GM21528 (cell line): ENCODE results near the gene DHRS7C.

Experiments
- ATAC-seq: cut with Tn5 transposase; IDR thresholded peaks from one replicate; pipeline ENCODE4 v1.9.1; 2021; ENCODE audit warnings: mild to moderate bottlenecking, moderate library complexity; ENCODE audit not compliant: unreplicated experiment, low FRiP score

DHRS7C gene

DNA sequence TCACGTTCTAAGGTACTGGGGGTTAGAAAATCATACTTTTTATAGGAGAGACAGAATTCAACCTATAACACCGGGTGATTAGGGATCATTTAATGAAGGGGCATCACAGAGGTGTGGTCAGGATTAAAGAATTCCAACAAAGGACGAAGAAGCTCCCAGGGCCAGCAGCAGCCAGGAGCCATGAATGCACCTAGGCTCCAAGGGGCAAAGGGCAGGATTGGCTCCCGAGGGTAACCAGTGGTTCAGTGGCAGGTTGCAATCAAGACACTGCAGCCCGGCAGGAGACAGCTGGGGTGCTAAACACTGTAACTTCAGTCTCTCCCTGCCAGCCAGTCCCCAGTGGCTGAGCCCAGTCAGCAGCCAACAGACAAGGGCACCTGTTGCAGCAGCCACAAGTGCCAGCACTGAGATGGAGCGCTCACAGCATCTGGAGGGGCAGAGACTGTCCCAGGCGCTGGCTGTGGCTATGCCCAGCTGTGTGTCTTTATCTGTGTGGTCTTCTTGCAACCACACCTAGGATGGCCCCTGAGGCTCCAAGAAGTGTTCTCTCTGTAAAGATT lies 23.9 kb downstream of the DHRS7C start:
- no peak for ATAC-seq

DNA sequence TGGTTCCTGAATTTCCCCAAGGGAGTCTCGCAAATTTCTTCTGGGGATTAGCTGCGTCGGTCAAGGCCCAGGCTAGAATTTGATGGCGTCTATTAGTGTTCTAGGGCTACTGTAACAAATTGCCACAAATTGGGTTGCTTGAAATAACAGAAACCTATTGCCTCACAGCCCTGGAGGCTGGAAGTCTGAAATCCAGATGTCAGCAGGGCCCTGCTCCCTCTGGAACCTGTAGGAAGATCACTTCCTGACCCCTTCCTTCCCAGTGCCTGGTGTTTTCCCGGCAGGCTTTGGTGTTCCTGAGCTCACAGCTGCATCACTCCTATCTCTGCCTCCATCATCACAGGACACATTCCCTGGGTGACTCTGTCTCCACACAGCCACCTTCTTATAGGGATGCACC lies 24.4 kb downstream of the DHRS7C start:
- no peak for ATAC-seq

DNA sequence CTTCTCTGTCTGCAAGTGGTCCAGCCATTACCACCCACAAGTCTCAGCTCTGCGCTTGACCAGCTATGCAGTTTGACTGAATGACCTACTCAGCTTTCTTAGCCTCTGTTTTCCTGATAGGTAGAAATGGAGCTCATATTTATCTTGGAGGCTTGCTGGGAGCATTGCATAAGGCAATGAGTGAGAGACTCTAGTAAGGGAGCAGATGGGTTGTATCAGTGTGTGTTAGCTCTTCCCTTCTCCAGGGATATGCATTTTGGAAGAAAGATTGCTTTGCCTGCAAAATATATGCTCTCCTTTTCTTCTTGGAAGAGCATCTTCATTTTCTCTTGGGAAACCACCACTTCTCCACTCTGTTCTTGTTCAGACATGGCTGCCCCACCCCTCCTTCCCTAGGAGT lies 26.1 kb downstream of the DHRS7C start:
- ATAC-seq: no peak

DNA sequence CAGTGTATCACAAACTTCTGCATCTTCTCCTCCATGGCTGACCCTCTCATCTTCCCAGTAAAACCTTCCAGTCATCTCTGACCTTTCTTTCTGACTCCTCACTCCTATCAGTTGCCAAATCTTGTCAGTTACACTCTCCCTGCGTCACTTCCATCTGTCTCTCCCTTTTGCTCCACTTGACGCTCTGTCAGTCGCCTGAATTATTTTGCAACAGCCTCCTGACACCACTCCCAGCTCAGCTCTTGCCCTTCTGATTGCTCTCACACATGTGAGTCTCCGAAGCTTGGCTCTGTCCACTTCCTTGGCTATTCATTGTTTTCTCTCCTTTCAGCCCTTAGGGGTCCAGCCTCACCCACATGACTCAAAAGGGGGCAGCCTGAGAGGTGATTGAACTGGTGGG lies 27.7 kb downstream of the DHRS7C start:
- ATAC-seq: no peak

DNA sequence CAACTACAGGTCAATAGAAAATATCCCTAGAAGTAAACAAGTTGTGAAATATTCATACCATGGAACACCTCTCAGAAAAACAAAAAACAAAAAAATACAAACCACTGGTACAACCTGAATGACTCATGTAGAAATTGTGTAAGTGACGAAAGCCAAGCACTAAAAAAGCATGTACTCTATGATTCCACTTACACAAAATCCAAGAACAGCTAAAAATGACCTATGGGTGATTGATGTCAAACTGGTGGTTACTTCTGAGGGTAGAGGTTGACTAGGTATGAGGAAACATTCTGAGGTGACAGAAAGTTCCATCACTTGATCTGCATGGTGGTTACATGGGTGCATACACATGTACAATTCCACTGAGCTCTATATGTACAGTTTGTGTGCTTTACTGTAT lies 31.1 kb downstream of the DHRS7C start:
- ATAC-seq: no peak

DNA sequence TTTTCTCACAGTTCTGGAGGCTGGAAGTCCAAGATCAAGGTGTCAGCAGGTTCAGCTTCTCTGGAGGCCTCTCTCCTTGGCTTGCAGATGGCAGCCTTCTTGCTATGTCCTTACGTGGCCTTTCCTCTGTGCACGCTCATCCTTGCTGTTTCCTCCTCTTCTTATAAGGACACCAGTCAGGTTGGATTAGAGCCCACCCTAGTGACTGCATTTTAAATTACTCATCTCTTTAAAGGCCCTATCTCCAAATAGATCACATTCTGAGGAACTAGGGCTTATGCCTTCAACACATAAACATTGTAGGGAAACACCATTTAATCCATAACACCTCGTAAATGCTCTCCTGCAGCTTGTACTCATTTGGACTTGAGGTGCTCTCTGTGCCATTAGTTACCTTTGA lies 36.3 kb downstream of the DHRS7C start:
- no peak for ATAC-seq

DNA sequence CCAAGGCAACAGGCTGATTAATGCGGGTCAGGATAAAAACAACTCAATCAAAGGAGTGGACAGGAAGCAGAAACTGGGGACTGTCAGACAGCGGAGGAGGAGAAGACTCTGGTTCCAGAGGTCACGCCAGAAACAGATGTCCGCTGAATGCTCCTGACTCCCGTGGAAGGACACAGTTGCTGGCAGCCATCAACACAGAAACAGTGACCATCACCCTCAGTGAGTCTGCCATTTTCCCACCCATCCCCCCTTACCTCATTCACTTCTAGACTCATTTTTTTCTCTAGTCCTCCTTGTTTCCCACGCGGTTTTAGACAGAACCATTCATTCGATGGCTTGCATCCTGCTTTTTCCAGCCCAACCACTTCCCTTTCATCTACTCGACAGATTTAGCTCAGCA lies 40.9 kb downstream of the DHRS7C start:
- ATAC-seq: no peak

DNA sequence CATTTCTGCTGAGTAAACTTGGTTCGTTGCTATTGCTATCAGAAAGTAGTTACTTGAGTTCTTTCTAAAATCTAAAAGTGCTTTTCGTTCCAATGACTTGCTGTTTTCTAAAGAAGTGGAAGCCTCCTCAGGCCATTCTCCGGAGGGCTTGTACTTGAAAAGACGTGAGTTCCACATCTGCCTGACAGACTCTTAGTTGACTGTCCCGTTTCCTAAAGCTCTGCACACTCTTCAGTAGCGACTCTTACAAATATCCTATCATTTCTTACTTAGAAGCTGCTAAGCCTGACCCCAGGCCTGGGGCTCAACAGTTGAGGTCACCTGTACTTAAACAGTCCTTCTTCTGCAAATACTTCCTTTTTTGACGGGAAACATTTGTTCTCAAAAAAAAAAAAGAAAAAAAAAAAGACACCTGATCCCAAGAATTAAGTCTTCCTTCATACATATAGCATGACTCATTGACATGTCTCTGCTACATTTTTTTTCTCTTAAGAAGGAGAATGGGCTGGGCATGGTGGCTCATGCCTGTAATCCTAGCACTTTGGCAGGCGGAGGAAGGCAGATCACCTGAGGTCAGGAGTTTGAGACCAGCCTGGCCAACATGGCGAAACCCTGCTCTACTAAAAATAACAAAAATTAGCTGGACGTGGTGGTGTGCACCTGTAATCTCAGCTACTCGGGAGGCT lies 61.5 kb downstream of the DHRS7C start:
- ATAC-seq: no peak

DNA sequence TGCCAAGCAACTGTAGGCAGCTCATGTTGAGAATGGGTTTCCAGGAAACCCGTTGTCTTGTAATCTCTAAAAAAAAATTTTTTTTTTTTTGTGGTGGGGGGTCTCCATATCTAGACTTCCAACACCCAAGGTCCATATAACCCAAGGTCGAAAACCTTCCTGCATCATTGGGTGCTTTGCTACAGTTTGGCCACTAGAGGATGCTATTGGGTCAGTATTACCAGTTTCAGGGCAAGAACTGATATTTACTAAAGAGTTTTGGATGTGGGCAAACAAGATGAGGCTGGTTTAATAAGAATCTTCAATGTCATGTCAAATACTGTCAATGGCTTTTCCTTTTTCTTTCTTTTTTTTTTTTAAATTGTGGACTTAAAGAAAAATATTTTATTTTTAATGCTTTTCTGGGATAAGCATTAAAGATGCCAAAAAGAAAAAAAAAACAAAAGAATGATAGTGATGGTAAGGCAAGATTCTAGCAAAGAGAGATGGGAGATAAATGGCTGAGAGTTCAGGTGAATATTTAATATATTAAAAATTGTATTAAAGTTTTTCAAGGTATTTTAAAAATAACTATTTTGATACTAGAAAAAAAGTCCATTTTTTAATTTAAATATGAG lies 62.2 kb downstream of the DHRS7C start:
- ATAC-seq: no peak

DNA sequence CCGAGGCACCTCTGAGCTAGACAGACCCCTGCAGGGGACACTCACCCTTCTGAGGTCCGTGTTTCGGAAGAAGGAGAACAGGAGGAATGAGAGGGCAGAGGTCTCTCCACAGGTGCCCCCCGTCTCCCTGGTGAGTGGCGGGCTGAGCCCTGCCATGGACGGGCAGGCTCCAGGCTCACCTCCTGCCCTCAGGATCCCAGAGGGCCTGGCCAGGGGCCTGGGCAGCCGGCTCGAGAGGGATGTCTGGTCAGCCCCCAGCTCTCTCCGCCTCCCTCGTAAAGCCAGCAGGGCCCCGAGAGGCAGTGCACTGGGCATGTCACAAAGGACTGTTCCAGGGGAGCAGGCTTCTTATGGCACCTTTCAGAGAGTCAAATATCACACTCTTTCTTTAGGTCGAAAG lies 62.8 kb downstream of the DHRS7C start:
- no peak for ATAC-seq

DNA sequence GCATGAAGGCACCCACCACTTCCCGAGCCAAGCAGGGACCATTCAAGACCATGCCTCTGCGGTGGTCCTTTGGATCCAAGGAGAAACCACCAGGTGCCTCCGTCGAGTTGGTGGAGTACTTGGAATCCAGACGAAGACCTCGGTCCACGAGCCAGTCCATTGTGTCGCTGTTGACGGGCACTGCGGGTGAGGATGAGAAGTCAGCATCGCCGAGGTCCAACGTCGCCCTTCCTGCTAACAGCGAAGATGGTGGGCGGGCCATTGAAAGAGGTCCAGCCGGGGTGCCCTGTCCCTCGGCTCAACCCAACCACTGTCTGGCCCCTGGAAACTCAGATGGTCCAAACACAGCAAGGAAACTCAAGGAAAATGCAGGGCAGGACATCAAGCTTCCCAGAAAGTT lies 63.4 kb downstream of the DHRS7C start:
- no peak for ATAC-seq

DNA sequence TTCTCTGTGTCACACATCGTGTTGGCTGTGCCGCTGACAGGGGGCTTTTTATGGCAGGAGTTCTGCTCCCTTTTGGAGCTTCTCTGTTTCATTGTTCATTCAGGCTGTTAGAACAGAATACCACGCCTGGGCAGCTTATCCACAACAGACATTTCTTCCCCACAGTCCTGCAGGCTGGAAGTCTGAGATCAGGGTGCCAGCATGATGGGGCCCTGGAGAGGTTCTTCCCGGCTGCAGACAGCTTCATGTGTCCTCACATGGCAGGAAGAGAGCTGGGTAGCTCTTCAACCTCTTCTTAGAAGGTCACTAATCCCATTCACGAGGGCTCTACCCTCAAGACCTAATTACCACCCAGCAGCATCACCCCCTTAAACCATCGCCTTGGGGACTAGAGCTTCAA lies 65.1 kb downstream of the DHRS7C start:
- ATAC-seq: no peak

DNA sequence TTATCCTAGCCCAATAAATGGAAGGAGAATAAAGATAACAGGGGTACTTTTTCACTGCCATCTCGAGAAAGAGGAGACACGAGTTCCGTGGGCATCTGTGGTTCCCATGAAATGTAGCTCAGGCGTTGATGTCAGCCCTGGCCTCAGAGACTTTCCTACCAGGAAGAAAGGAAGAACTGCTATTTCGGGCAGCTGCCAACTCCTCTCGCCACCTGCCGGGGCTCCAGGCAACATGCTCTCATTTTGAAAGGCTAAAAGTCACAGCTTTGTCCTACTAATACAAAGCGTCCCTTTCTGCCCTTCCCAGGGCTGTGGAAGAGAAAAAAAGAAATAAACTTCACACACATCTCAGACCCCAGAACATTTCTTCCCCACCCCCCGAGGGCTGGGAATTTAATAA lies 65.8 kb downstream of the DHRS7C start:
- no peak for ATAC-seq
